IPS-NIHi7 (cell line): ENCODE results near the gene WNT3.

ENCODE experiments used
- DNase-seq: peaks from one replicate; pipeline ENCODE4 v3.0.0; 2012; ENCODE audit warnings: mixed read lengths; ENCODE audit errors: extremely low spot score

Gene WNT3

DNA sequence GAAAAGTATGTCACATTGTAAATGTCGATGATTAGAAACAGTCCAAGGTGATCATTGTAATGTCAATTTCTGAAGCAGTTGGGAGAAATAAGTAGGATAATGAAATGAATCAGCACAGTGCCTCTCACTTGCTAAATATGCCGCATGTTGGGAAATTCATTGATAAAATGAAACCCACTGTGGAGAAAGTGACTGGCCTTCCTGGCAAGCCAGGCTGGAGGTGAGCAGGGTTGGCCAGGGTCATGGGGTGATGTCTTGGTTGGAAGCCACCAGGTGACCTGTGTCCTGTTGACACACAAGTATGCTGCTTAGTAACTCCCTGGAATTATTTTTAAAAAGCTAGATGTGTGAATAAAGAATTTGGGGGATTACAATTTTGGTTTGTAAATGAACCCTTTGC, 18.0 kb upstream of the WNT3 start:
- no peak for DNase-seq

DNA sequence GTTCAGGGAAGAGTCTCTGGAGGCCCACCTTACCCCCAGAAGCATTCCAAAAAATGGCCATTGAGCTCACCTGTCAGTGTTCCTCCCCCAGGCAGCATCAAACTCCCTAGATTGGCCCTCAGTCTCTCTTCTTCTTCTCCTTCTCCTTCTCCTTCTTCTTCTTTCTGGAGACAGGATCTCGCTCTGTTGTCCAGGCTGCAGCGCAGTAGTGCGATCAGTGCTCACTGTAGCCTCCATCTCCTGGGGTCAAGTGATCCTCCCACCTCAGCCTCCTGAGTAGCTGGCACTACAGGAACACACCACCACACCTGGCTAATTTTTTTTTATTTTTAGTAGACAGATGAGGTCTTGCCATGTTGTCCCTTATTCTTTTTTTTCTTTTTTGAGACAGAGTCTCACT, 16.4 kb upstream of the WNT3 start:
- DNase-seq, result no peak

DNA sequence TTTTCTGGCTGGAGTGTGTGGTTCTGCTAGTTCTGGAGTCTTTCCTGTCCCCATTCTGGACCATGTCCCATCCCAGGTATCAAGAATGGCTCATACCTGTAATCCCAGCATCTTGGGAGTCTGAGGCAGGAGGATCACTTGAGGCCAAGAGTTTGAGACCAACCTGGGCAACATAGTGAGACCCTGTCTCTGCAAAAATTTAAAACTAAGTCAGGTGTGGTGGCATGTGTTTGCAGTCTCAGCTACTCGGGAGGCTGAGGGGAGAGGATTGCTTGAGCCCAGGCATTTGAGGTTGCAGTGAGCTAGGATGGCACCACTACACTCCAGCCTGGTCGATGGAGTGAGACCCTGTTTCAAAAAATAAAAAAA, 15.3 kb upstream of the WNT3 start:
- DNase-seq, result no peak

DNA sequence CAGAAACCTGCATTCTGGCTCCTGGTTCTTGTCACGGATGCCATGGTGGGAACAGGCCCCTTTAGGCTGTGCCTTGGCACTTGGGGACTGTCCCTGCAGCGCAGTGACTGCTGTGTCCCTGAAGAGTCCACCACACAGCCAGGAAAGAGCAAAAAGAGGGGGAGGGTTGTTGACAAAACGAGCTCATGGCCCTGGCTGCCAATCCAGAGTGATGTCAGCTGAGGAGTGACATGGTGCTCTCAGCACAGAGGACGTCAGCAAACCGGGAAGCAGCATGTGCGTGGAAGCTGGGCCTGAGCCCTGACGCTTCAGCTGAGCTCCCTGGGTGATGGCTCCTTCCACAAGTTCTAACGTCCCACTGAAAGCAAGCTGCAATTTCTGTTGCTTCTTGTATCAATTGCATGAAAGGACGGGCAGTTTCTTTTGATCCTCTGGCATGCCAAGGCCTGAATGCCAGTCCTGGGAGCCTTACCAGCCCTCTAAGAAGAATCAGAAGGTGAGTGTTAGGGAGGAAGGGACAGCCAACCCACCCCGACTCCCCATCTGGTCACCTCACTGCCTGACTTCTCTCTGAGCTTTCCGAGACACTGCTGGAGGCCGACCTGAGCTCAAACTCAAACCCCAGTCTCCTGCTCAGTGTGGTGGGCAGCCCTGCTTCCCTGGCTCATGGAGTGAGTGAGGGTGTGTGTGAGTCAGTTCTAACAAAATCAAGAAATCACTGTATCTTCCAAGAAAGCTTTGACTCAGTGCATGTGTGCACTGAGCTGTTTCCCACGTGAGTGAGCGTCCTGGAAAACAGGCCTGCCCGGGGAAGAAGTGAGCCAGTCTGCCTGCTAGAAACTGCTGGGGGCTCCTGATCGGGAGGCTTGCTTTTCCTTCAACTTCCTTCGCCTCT, 14.7 kb upstream of the WNT3 start:
- peak; percentile 32 for DNase-seq

DNA sequence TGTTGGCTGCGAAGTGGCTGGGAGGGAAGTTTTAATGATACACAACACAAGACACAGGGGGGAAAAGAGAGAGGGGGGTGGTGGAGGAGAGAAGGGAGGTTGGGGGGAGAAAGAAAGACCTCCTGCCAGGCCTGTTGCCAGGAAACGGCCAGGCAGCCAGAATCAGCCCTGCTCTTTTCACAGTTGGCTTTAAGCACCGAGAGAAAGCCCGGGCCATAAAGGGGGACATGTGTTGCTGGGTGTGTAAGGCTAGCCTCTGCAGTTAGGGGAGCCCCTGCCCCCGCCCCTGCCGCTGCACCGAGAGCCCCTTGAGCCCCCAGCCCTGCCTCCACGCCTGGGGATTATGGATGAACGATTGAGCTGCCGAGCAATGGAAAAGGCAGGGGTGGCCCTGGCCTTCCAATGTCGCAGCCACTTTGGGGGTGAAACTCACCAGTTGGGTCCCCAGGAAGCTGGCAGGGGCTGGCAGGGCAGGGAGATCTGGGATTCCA, 13.9 kb upstream of the WNT3 start:
- DNase-seq, result peak; percentile 57

DNA sequence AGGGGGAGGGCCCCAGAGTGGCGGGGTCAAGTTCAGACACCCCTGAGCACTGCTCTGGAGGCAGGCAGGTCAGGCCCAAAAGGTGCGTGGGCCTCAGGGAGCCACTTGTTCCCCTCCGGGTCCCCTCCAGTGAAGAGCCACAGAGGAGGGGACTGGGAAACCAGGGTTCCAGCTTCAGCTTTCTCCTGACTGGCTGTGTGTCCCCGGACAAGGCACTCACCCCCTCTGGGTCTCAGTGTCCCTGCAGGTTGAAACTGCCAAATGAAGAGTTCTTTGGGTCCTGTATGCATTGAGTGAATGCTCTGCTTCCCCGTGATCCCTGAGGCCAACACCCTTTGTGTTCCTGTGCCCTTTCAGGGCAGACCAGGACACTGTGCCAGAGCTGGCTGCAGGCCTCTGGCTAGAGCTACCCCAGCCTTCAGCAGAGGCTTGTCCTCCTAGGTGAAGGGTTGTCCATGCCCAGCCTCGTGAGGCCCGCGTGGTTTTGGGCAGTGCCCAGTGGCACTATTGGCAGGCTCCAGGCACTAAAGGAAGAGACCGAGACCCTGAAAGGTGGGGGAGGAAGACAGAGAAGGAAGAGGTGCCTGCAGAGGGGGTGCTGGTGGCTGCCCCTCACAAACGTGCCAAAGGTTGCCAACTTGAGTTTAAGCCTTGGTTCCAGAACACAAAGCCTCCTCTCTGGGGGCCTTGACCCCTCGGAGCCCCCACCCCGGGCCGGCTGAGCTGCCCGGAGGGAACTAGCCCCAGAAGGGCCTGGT, 13.3 kb upstream of the WNT3 start:
- DNase-seq, result no peak

DNA sequence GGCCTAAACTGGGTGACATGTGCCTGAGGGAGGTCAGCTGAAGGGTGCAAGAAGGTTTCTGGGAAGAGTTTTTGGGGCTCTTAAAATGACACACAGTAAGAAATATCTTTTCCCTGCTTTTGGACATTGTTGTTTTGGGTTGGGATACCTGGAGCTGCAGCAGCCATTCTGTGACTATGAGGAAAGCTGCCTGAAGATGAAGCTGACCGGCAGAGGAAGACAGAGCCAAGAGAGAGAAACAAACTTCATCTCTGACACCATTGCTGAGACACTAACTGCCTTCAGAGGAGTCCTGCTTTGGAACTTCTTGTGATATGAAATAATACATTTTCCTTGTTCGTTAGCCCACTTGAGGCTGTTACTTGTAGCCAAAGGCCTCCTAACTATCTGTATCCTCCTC, 8.8 kb upstream of the WNT3 start:
- DNase-seq, result no peak

DNA sequence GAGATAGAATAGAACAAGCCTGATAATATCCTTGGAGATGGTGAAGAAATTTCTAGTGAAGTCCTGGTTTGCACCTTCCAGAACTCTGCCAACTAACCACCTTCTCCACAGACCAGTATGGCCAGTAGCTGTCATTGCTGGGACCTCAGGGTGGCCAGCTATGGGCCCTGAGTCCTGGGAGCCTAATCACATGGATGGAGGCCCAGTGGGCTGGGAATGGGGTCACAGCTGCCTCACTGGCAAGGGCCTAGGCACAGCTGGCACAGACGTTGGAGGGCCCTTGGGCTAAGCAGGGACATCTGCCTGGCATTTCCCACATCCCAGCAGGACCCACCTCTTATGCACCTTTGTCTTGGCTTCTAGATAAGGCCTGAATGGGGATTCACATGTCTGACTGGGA, 7.6 kb upstream of the WNT3 start:
- no peak for DNase-seq

DNA sequence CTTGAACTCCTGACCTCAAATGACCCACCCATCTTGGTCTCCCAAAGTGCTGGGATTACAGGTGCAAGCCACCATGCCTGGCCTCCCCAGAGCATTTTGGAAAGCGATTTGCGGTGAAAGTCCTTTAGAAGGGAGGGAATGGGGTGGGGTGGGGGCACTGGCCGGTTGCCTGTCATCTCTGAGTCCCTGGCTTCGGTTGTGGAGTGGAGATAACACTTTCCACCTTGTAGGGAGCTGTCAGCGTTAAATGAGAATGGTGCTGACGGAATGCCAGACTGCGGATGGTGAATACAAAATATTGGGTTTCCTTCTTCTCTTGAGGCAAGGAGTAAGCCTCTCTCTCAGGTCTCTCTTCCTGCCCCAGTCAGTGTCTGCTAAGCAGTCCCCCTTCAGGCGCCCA, 5.2 kb upstream of the WNT3 start:
- no peak for DNase-seq

DNA sequence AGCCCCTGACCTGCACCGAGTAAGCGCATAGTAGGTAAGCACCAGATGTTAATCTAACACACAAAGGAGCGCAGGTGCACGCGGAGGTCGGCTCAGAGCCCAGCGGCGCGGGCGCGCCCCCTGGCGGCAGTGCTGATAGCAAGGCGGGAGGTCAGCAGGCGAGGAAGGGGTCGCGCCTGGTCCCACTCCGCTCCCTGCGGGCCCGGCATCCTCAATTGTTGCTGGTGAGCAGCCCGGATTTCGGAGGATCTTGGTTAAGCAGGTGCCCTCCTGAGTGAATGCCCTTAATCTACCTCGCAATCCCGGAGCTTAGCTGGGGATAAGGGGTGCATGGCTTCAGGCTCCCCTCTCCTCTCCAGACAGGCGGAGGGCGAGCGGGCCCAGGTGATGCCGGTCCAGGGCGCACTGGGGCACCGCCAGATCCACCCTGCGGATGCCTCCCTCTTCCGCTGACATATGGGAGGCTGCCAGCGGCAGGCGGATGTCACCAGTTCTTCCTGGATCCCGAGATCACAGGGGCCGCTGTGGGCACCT, 4.0 kb upstream of the WNT3 start:
- peak; percentile 65 for DNase-seq

DNA sequence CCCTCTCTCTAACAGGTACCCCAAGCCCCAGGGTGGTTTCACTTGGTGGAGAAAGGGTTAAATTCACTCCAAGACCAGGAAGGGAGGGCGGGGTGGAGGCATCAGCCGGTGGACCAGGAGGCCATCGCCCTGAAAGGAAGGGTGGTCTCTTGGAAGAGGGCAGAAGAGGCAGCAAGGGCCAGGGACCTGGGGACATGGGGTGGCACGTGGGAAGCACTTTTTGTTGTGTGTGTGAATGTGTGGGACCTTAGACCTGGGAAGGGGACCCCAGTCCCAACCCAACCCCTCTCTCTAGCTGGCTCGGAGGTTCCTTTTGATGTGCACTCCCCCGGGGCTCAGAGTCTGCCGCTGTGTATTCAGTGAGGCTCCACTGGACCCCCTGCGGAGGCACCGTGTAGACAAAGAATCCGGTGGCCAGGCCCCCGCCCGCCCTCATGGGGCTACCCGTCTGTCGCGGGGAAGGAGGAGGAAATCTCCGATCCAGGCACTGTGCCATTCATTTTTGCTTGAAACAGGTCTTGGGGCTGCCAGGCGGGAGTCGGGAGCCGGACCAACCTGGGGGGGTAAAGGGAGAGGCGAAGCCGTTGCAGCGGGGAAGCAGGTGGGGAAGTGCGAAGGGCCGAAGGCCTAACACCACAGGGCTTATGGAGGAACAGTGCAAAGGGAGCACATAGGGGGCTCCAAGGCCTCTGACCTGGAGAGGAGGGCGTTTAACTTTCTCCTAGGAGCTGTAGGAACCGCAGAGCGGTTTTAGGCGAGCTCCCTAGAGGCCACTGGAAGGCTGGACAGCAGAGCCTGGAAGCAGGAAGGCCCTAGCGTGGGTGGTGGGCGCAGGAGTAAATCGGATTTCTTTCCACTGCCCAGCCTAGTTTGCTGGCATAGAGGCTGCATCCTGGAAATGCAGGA, 3.2 kb upstream of the WNT3 start:
- DNase-seq, result peak; percentile 63

DNA sequence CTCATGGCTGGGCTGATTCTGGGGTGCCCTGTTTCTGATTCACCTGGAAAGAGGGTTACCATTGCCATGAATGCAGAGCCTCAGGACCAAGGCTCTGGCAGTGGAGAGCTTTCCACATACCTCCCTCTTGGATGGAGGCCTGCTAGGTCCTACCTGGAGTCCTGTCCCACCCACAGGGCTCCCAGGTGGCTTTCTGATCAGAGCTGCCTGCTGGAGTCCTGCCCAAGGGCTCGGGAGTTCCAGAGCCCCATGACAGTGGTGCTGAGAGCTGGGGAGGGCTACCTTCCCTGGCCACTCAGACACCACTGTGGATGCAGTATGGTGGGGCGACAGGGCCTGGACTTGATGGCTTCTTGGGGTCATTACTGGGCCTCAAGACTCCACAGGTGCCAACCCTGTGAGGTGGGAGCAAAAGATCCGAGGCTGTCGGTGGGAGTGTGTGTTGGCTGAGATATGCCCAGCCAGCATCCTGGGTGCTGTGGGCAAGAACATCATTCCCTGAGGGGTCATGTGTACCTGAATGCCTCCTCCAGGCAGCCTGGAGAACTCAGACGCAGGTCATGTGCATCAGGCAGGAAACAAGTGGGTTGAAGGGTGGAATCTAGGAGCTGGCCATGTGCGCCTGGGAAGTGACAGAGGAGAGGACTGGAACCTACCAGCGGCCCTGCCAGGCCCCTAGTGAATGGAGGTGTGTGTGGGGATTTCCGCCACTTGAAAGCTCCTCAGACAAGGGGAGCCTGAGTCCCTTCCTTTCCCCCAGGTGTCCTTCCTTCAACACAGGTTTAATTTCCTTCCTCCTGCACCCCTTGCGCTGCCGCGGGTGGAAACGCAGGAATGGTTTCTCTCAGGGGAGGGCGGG, 2.3 kb upstream of the WNT3 start:
- no peak for DNase-seq

DNA sequence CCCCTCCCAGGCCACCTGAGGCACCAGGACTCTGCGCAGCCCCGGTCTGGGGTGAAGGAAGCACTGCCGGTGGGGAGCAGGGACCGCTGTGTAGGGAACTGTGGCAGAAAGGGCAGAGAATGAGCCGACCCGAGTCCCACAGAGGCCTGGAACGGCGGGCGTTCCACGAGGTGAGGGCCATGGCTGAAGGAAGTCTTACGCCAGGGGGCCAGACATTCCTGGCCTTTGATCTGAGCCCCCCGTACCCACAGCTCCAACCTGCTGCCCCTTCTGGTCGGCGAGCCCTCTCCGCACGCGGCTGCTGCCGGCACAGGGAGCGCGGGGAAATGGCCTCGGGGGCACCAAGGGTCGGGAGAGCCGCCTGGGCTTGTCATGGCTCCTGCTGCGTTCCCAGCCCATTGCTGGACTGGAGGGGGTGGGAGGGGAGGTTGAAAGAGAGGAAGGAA, 1.4 kb upstream of the WNT3 start:
- DNase-seq, result no peak

DNA sequence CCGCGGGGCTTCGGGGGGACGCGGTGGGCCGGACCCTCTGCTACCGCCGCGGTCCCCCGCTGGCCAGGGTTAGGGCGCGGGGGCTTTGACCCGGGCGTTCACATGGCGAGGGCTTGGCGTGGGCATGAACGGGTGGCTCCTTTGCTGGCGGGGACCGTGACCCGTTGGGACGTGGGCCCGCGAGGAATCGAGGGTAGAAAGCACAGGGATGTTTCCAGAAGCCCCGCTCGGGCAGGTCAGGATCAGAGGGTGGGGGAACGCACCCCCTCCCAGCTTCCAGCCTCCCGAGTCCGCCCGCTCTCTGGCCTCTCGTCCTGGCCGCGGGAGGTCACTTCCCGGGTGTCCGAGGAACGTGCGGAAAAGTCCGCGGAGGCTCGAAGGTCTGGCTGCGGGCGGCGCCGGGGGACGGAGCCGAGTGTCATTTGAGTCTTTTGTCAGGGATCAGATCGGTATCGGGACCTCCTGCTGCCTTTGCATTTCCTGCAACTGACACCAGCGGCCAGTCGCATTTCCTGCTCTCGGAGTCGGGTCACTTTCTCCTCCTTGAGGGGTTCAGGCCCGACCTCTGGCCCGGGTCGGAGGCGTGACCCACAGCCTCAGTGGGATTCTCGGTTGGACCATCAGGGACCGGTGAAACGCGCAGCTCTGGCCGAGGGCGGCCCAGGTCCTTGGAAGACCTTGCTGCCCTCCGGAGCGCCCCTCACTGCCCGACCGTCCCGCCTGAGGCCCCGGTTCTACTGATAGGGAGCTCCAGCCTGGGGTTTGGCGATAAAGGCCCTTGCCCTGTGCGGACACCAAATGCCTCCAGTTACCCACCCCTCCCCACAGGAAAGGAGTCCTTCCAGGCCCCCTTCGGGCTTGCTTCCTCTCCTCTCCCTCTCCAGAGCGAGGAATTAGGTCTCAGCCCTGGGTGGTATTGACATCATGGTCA, 702 bp upstream of the WNT3 start:
- peak; percentile 68 for DNase-seq

DNA sequence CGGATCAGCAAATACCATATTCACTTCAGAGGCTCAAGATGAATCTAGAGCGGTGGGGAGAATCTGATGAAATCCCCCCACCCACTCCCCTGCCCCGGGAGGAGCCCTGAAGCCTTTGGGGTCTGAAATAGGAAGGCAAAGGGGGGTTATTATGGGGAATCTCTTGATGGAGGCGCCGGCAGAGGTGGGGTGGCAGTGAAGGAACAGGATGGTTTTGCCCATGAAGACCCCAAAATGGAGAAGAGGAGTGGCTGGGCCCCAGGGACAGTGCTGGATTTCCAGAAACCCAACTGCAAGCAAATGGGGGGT, 637 bp downstream of the WNT3 start:
- no peak for DNase-seq

DNA sequence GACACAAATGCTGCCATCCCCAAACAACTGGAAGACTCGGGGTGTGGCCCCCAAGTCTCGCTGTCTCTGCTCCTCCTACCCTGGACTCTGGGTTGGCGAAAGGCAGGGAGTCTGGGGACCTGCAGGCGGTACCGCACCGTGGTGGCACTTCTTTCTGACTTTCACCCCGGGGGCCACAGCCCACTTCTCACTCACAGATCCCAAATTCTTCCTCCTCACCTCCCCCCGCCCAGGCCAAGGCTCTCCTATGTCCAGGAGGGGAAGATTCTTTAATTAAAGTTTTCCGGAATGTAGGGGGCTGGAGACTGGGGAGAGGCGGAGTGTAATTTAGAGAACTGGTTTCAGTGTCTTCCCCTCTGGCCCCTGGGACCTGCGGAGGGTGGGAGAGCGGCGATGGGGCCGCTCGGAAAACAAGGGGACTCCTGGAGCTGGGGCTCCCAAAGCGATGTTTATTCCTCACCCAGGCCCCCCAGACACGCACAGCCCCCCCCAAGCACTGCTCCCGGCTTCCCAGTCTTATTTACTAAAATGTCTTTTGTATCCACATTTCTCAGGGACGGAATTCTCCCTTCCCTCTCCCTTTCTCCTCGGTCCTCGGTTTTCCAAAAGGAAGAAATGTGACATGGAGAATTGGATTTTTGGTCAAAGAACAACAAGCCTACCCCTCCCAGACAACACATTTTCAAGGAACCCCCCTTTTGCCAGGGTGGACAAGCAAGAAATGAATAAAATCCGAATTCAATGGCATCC, 1.2 kb downstream of the WNT3 start:
- DNase-seq, result no peak

DNA sequence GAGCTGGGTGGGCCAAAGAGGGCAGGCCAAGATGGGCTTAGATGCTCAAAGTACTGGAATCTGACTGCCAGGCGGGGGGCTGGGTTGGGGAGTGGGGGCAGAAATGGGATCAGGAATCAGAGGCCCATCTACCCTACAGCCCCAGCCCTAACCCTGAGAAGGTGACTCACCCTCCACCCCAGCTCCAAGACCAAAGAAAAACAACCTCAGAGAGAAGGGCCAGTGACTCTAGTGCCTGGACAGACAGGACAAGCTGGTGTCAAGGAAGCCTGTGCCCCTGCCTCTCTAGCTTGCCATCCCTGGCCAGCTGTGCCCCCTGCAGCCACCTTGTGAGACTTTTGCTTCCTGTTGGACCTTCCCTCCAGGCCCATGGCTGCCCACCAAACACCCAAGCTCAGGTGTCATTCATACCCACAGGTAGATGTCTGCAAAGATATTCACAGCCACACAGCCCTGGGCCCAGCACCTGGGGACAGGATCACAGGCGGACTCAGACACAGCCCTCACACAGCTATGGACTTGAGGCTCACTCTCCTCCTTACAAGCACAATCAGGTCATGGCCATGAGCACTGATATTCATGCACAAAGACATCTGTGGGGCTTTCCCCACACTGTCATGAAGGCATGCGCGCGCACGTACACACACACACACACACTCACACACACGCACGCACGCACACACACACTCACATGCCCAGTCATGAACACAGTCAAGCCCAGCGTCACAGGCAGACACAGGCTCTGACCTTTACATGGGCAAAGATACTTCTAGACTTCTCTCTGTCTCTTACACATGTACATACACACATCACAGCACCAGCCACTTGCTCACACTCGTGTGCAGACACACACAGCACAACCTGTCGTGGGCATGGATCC, 2.8 kb downstream of the WNT3 start:
- no peak for DNase-seq

DNA sequence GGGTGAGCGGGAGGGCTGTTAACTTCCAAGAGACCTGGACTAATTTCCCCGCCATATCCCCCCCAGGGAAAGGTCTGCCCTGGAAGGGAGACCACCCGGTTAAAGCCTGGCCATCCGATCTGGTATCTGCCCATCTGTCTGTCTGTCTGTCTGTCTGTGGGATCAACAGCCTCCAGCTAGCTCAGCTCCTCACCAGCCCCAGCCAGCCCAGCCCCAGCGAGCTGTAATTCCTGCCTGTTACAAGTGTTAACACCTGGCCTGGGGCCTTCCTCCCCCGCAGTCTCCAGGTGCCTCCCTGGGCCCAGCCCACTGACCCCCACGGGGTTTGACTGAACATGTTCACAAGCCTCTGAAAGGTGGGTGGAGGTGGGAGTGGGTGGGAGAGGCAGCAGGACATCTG, 4.0 kb downstream of the WNT3 start:
- no peak for DNase-seq
